ENCODE data around the gene AKR1C1. TPM values are rescaled to one million over a fixed set of nuclear protein-coding genes. Genes with fewer than 3 reads are reported as not detected.
"Not testable (repeated sequence)": the region's sequence is repeated elsewhere in the genome, so short reads cannot be mapped to it uniquely, and the experiment has no call there.

Gene AKR1C1
- total RNA-seq (2011; cell fraction: chromatin; rRNA removed; ENCODE audit: low replicate concordance) = 36.5 and 72.6 TPM in 2 replicates
- total RNA-seq (2011; cell fraction: nucleolus; rRNA removed) = 22.3 and 25.3 TPM in 2 replicates
- total RNA-seq (2011; cell fraction: nucleoplasm; rRNA removed) = 38.8 and 56.3 TPM in 2 replicates
- total RNA-seq (2014; rRNA removed) = 43.5 and 48.7 TPM in 2 replicates
- 82.4 and 83.2 TPM in 2 replicates for total RNA-seq (2014; rRNA removed; fragmentation: Illumina TruSeq; extraction: Trizol)
- 63.9 and 67.7 TPM in 2 replicates for total RNA-seq (2015; rRNA removed; fragmentation: Illumina TruSeq; extraction: Trizol)
- 75.9 and 80.0 TPM in 2 replicates for total RNA-seq (2021)
- polyA plus RNA-seq (2011; rRNA removed) = 50.5 and 180 TPM in 2 replicates
- polyA plus RNA-seq (2011; cell fraction: cytosol; rRNA removed) = 36.9 and 138 TPM in 2 replicates
- polyA plus RNA-seq (2011; cell fraction: nucleus; rRNA removed) = 29.3 and 50.1 TPM in 2 replicates
- 65.7 and 95.2 TPM in 2 replicates for polyA plus RNA-seq (2012)
- 118 and 119 TPM in 2 replicates for polyA plus RNA-seq (2014; fragmentation: Illumina TruSeq; extraction: Trizol)
- 10 to 100 TPM; 74.3 to 83.8 TPM for polyA plus RNA-seq (2014; fragmentation: Nextera tagmentation; extraction: Ambion mirVana)
- polyA plus RNA-seq (2014; rRNA removed) = 86.6 and 88.7 TPM in 2 replicates
- 37.0 and 121 TPM in 2 replicates for polyA minus RNA-seq (2011; rRNA and poly(A)+ RNA removed)
- 9.2 and 47.7 TPM in 2 replicates for polyA minus RNA-seq (2011; cell fraction: cytosol; rRNA and poly(A)+ RNA removed)
- polyA minus RNA-seq (2011; cell fraction: nucleus; rRNA and poly(A)+ RNA removed) = 23.7 and 26.7 TPM in 2 replicates
- Bru-seq, nascent RNA = percentile 80 among the genes with signal in this experiment
- BruChase-seq, experiment 1, labeled RNA remaining after a 2-hour chase = percentile 69 among the genes with signal in this experiment
- BruChase-seq, experiment 2, labeled RNA remaining after a 6-hour chase = percentile 70 among the genes with signal in this experiment
- long read RNA-seq, experiment 1, full-length matches to known transcripts = 18 of 82 reads
- long read RNA-seq, experiment 1, partial matches to known transcripts = 54 of 82 reads
- long read RNA-seq, experiment 1, other reads (novel, unspliced or antisense) = 10 of 82 reads
- long read RNA-seq, experiment 2, full-length matches to known transcripts = 90 of 136 reads
- long read RNA-seq, experiment 2, partial matches to known transcripts = 24 of 136 reads
- long read RNA-seq, experiment 2, other reads (novel, unspliced or antisense) = 22 of 136 reads
- long read RNA-seq, experiment 3, full-length matches to known transcripts = 30 of 37 reads
- long read RNA-seq, experiment 3, partial matches to known transcripts = 5 of 37 reads
- long read RNA-seq, experiment 3, other reads (novel, unspliced or antisense) = 2 of 37 reads

GRCh38 chr10:4962876-4963814 lies at the start of gene AKR1C1:
Gene AKR1C1, plus strand, starts transcription at chr10:4963415. Its CDS starts 30 bp downstream, at chr10:4963445.
- H3K9ac ChIP-seq (ENCODE audit: insufficient read depth in 1 of 2, low read depth in 2 of 2, low read length in 2 of 2) = peak within 1 kb of the TSS in 1 of 2 experiments; percentile 44; a peak in 2 of 4 replicates
- H3K27me3 ChIP-seq (ENCODE audit: control insufficient read depth in 2 of 2, insufficient read depth in 2 of 2, low read length in 2 of 2); CTCF ChIA-PET (ENCODE audit: low intra/inter-chr PET ratio); H4K20me1 ChIP-seq (replicated peaks; ENCODE audit: control insufficient read depth, insufficient read depth, low read length); H3K4me1 ChIP-seq (replicated peaks in 1 of 2; ENCODE audit: control insufficient read depth in 2 of 2, insufficient read depth in 2 of 2, low read length in 2 of 2); H3K36me3 ChIP-seq (ENCODE audit: control insufficient read depth, insufficient read depth, low read length); H3K9me3 ChIP-seq (replicated peaks; ENCODE audit: control insufficient read depth, insufficient read depth, low read depth, low read length); in situ Hi-C loops (cut with MboI); H3K9me1 ChIP-seq (ENCODE audit: control insufficient read depth, insufficient read depth, low read length); TF ChIP-seq ATF3 (CRISPR knock-in tag; conservative IDR thresholded peaks at IDR 0.05); CEBPG (CRISPR knock-in tag; IDR thresholded peaks at IDR 0.05): not testable (repeated sequence)
- H3K27ac ChIP-seq (ENCODE audit: extremely low read depth, low read depth, low read length) = peak within 1 kb of the TSS; percentile 27; the same call in 2 of the 3 replicates
- FAIRE-seq = peak; percentile 95
- H3K4me2 ChIP-seq (ENCODE audit: insufficient read depth, low read length) = peak within 1 kb of the TSS; percentile 73
- DNase-seq (ENCODE audit: extremely low read depth in 1 of 4, low spot score in 3 of 4) = peak in 1 of 4 experiments; percentile 48
- ATAC-seq = peak; percentile 98
- TSS peak; percentile 56 for BruUV-seq (replicated peaks)
- POLR2A ChIA-PET = interaction anchor here (0.6 to 1.3 kb wide), 5 partner anchors 14 to 483 kb away, joined by 3 to 4 read pairs (median 3); no protein-coding TSS in a partner anchor
- H3K4me3 ChIP-seq = peak within 1 kb of the TSS; percentile 41
- H2AFZ ChIP-seq (ENCODE audit: low read depth, low read length) = peak within 1 kb of the TSS; percentile 76; the same call in 1 of the 2 replicates
- peaks cover 23% of the 10 kb centered on the region for H3K79me2 ChIP-seq (ENCODE audit: control insufficient read depth, insufficient read depth, low read length)
- intact Hi-C loops (cut with micrococcal nuclease) = loop anchor here (5.0 kb wide), 1 partner anchor 44 kb away; no protein-coding TSS in a partner anchor
- WGBS (ENCODE audit: insufficient coverage, low coverage, missing lambda C conversion rate) = 11% methylated on average over 4 of the region's 7 CpGs
- peak; percentile 88 for TF ChIP-seq POLR2B (IDR thresholded peaks at IDR 0.05; ENCODE audit: low read depth, partially characterized antibody)
- TF ChIP-seq NFIC (IDR thresholded peaks at IDR 0.05) = 0 out of 2 replicates have a peak, but pooled peaks have one; percentile 15
- peak; percentile 59 for TF ChIP-seq TBP (optimal IDR thresholded peaks at IDR 0.05; ENCODE audit: low read depth, low read length)
- 0 out of 2 replicates have a peak, but pooled peaks have one; percentile 18 for TF ChIP-seq ATF3 (IDR thresholded peaks at IDR 0.05)
- TF ChIP-seq POLR2A (conservative IDR thresholded peaks at IDR 0.05) = peak; percentile 84
- peak; percentile 72 for TF ChIP-seq SUPT5H (IDR thresholded peaks at IDR 0.05)
- TF ChIP-seq CEBPB (tag; IDR thresholded peaks at IDR 0.05) = peak; percentile 71
- peak; percentile 20 for TF ChIP-seq TAF1 (IDR thresholded peaks at IDR 0.05; ENCODE audit: control insufficient read depth, extremely low read depth, insufficient read depth, low read length, severe bottlenecking)
- TF ChIP-seq KDM5B (IDR thresholded peaks at IDR 0.05; ENCODE audit: insufficient replicate concordance, low read depth, low read length) = peak; percentile 35
- peak; percentile 16; the same call in 1 of the 2 replicates for TF ChIP-seq PKNOX1 (IDR thresholded peaks at IDR 0.05)
- peak in 1 of 2 experiments; percentile 66; a peak in 2 of 4 replicates for TF ChIP-seq CEBPG (tag; conservative IDR thresholded peaks at IDR 0.05 in 1 of 2, IDR thresholded peaks at IDR 0.05 in 1 of 2)
- TF ChIP-seq POLR2H (tag; IDR thresholded peaks at IDR 0.05; ENCODE audit: low read depth) = peak; percentile 31; the same call in 1 of the 2 replicates
